ENCODE measurements around the gene KCNJ1.
A peak's percentile ranks its signal among the peaks of the same experiment; 100 is the strongest.

Gene KCNJ1

GRCh38 chr11:128902515-128903066 lies 35.5 kb upstream of the KCNJ1 start:
- DNase-seq (ENCODE audit: insufficient read length, low spot score) (no peak), FAIRE-seq (no peak)

GRCh38 chr11:128901653-128902514 lies 34.8 kb upstream of the KCNJ1 start:
- FAIRE-seq (no peak), DNase-seq (ENCODE audit: insufficient read length, low spot score) (no peak)

GRCh38 chr11:128900468-128900867 lies 33.4 kb upstream of the KCNJ1 start:
- DNase-seq (ENCODE audit: insufficient read length, low spot score) = no peak
- no peak for FAIRE-seq

GRCh38 chr11:128898580-128899344 lies 31.7 kb upstream of the KCNJ1 start:
- FAIRE-seq (no peak), DNase-seq (ENCODE audit: insufficient read length, low spot score) (no peak)

GRCh38 chr11:128897826-128898225 lies 30.7 kb upstream of the KCNJ1 start:
- no peak for FAIRE-seq
- DNase-seq (ENCODE audit: insufficient read length, low spot score) = no peak

GRCh38 chr11:128896356-128896755 lies 29.3 kb upstream of the KCNJ1 start:
- DNase-seq (ENCODE audit: insufficient read length, low spot score) (no peak), FAIRE-seq (no peak)

GRCh38 chr11:128895526-128895925 lies 28.4 kb upstream of the KCNJ1 start:
- no peak for FAIRE-seq
- DNase-seq (ENCODE audit: insufficient read length, low spot score) = no peak

- no peak for FAIRE-seq
Observed at GRCh38 chr11:128894685-128895084, 27.6 kb upstream of the KCNJ1 start.

GRCh38 chr11:128894286-128894681 lies 27.2 kb upstream of the KCNJ1 start:
- no peak for FAIRE-seq
- DNase-seq (ENCODE audit: insufficient read length, low spot score) = no peak

More at GRCh38 chr11:128894685-128895084, 27.6 kb upstream of the KCNJ1 start:
- DNase-seq (ENCODE audit: insufficient read length, low spot score) = no peak

GRCh38 chr11:128893578-128894285 lies 26.6 kb upstream of the KCNJ1 start:
- DNase-seq (ENCODE audit: insufficient read length, low spot score) (no peak), FAIRE-seq (no peak)

GRCh38 chr11:128892866-128893565 lies 25.9 kb upstream of the KCNJ1 start:
- DNase-seq (ENCODE audit: insufficient read length, low spot score) = no peak
- no peak for FAIRE-seq

- FAIRE-seq (no peak), DNase-seq (ENCODE audit: insufficient read length, low spot score) (no peak)
Observed at GRCh38 chr11:128891913-128892398, 24.9 kb upstream of the KCNJ1 start.

GRCh38 chr11:128890543-128891368 lies 23.7 kb upstream of the KCNJ1 start, which contains the start of gene KCNJ5:
TSS of gene KCNJ5 (plus strand) at chr11:128891356. CDS start at chr11:128911274, 19,918 bp downstream.
- DNase-seq (ENCODE audit: insufficient read length, low spot score) = peak; percentile 7
- no peak for FAIRE-seq

GRCh38 chr11:128890216-128890542 lies 23.1 kb upstream of the KCNJ1 start:
- no peak for FAIRE-seq
- DNase-seq (ENCODE audit: insufficient read length, low spot score) = no peak

GRCh38 chr11:128889657-128890213 lies 22.6 kb upstream of the KCNJ1 start:
- FAIRE-seq (no peak), DNase-seq (ENCODE audit: insufficient read length, low spot score) (no peak)

GRCh38 chr11:128888034-128888985 lies 21.2 kb upstream of the KCNJ1 start:
- DNase-seq (ENCODE audit: insufficient read length, low spot score) = no peak
- FAIRE-seq = no peak

- DNase-seq (ENCODE audit: insufficient read length, low spot score) = peak; percentile 8
Observed at GRCh38 chr11:128886406-128887124, 19.5 kb upstream of the KCNJ1 start.

More at GRCh38 chr11:128886406-128887124, 19.5 kb upstream of the KCNJ1 start:
- FAIRE-seq = no peak

All from HTR-8/SVneo (cell line).